ACC112 (cell line): ENCODE results near the gene TMEM92.

ENCODE experiments used
- H2AFZ ChIP-seq: fragments of 200-600 bp; sonication (generic); one replicate; pipeline ENCODE4 v1.6.0; 2017; ENCODE audit warnings: antibody characterized with exemption, low read length; ENCODE audit not compliant: unreplicated experiment
- H3K27ac ChIP-seq: fragments of 200-600 bp; sonication (generic); 2 replicates; pipeline ENCODE4 v1.5.1; 2014; ENCODE audit warnings: low read depth, mild to moderate bottlenecking, antibody characterized with exemption, low read length, moderate library complexity
- H3K27me3 ChIP-seq: fragments of 200-600 bp; sonication (generic); 2 replicates; pipeline ENCODE4 v1.6.1; 2014; ENCODE audit warnings: mild to moderate bottlenecking, antibody characterized with exemption, low read length, moderate library complexity, mixed read lengths; ENCODE audit not compliant: insufficient read depth
- H3K36me3 ChIP-seq: fragments of 200-600 bp; sonication (generic); 2 replicates; pipeline ENCODE4 v1.6.1; 2016; ENCODE audit warnings: mild to moderate bottlenecking, antibody characterized with exemption, low read length, moderate library complexity, mixed read lengths; ENCODE audit not compliant: insufficient read depth
- H3K4me1 ChIP-seq: fragments of 200-600 bp; sonication (generic); one replicate; pipeline ENCODE4 v1.6.1; 2016; ENCODE audit warnings: low read length, mixed read lengths; ENCODE audit not compliant: insufficient read depth, unreplicated experiment, control insufficient read depth
- H3K4me3 ChIP-seq: fragments of 200-600 bp; sonication (generic); 2 replicates; pipeline ENCODE4 v1.5.1; 2014; ENCODE audit warnings: mild to moderate bottlenecking, low read depth, low read length
- H3K79me2 ChIP-seq: fragments of 200-600 bp; sonication (generic); one replicate; pipeline ENCODE4 v1.6.0; 2016; ENCODE audit warnings: low read length; ENCODE audit not compliant: control insufficient read depth, unreplicated experiment, insufficient read depth

Gene TMEM92

DNA sequence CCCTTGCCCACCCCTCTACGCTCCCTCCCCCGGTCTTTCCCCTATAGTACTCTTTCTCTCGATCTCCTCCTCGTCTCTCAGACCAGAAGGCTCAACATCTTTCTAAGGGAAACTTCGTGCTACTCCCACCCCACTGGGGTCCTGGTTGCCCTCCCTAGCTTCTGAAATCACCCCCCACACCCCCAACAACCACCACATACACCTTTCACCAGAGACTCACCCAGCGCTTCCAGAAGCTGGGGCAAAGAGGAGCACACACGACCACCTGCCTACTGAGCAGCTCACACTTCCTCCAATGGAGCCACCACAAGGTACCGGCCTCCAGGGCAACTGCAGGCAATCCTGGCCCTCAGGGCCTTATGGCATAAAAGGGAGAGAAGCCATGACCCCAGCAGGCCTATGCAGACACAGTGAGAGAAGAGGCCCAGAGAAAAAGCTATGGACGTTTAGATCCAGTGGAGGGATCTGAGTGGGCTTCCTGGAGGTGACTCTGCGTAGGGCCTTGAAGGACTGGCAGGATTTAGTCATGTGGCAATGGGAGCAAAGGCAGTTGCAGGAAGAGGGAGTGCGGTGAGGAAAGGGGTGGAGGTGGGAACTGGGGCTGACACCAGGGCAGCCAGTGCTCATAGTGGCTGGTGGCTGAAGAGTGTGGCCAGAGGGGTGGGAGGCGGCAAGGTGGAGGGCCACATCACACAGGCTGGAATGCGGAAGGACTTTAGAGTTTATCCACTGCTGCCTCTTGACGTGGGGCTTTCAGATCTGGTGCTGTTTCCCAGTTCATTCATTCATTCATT lies 12.1 kb upstream of the TMEM92 start:
- no peaks in the 10 kb centered on the region for H3K36me3 ChIP-seq
- H3K79me2 ChIP-seq, result no peaks in the 10 kb centered on the region
- no peak overlapping the region for H2AFZ ChIP-seq
- peaks cover 36% of the 10 kb centered on the region for H3K4me1 ChIP-seq
- H3K27me3 ChIP-seq, result no peaks in the 10 kb centered on the region
- H3K4me3 ChIP-seq, result no peak overlapping the region
- H3K27ac ChIP-seq, result no peak overlapping the region

GRCh38 chr17:50263331-50264262 lies 10.7 kb upstream of the TMEM92 start:
- Histone ChIP-seq H3K36me3 (no peaks in the 10 kb centered on the region), H2AFZ (no peak overlapping the region), H3K27ac (no peak overlapping the region), H3K27me3 (no peaks in the 10 kb centered on the region), H3K4me3 (no peak overlapping the region), H3K4me1 (peaks cover 46% of the 10 kb centered on the region), H3K79me2 (no peaks in the 10 kb centered on the region)

- Histone ChIP-seq H3K4me1 (peaks cover 48% of the 10 kb centered on the region), H2AFZ (no peak overlapping the region), H3K4me3 (no peak overlapping the region), H3K27me3 (no peaks in the 10 kb centered on the region), H3K36me3 (no peaks in the 10 kb centered on the region), H3K79me2 (peaks cover under 1% of the 10 kb centered on the region), H3K27ac (no peak overlapping the region)
These were observed 9.8 kb upstream of the TMEM92 start for GRCh38 chr17:50264263-50265113.

DNA sequence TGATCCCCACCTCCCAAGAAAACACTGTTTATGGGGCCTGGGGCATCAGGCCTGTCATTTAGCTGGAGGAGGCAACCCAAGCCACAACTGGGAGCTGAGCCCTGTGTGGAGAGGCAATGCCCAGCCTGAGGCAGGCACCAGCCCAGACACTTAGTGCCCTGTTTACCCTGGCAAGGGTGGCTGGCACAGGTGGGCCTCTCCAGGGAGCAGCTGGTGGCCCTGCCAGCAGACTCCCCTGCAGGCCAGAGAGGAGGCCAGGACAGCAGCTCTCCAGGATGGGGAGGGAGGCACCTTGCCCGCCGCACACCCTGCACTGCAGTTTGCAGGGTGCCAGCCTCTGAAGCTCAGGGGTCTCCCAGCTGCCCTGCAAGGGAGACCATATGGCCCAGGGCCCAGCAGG lies 9.1 kb upstream of the TMEM92 start:
- no peak overlapping the region for H3K27ac ChIP-seq
- peaks cover 53% of the 10 kb centered on the region for H3K4me1 ChIP-seq
- H3K36me3 ChIP-seq, result no peaks in the 10 kb centered on the region
- H3K4me3 ChIP-seq, result no peak overlapping the region
- H3K79me2 ChIP-seq, result peaks cover 5% of the 10 kb centered on the region
- no peaks in the 10 kb centered on the region for H3K27me3 ChIP-seq
- H2AFZ ChIP-seq, result no peak overlapping the region

DNA sequence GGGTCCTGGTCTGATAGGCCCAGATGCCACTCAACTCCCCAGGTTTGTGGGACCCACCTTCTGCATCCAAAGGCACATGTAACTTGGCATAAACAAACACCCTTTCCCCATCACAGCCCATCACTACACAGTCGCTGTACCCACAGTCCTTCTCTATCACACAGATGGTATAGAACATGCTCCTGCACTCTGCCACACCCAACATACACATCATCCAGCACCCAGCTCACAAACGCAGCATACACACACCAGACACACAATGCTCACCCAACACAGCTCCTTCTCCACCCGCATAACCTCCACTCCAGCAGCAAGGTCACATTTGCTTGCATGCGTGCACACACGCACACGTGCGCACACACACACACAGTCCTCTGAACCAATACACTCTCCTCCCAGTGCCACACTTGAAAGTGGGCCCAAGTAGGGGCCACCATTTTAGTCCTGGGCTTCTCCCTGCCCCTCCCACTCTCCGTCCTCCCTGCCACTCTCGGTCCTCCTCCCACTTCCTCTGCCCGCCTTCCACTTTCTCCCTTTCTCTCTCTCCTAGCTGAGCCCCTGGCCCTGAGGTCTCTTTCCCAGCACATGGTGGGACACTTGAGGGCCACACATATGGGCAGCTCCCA lies 8.5 kb upstream of the TMEM92 start:
- H3K27ac ChIP-seq, result no peak overlapping the region
- peaks cover 59% of the 10 kb centered on the region for H3K4me1 ChIP-seq
- H3K4me3 ChIP-seq, result peak overlapping the region; percentile 65; the same call in 1 of the 2 replicates
- peaks cover 5% of the 10 kb centered on the region for H3K79me2 ChIP-seq
- no peaks in the 10 kb centered on the region for H3K27me3 ChIP-seq
- no peak overlapping the region for H2AFZ ChIP-seq
- H3K36me3 ChIP-seq, result no peaks in the 10 kb centered on the region

GRCh38 chr17:50266384-50267073 lies 7.7 kb upstream of the TMEM92 start:
- H3K4me1 ChIP-seq, result peaks cover 66% of the 10 kb centered on the region
- peak overlapping the region; percentile 65 for H3K4me3 ChIP-seq
- no peaks in the 10 kb centered on the region for H3K27me3 ChIP-seq
- H2AFZ ChIP-seq, result no peak overlapping the region
- peaks cover 5% of the 10 kb centered on the region for H3K79me2 ChIP-seq
- no peaks in the 10 kb centered on the region for H3K36me3 ChIP-seq
- peak overlapping the region; percentile 18; the same call in 1 of the 2 replicates for H3K27ac ChIP-seq

- H3K27ac ChIP-seq, result peak overlapping the region; percentile 18; the same call in 1 of the 2 replicates
- H3K79me2 ChIP-seq, result peaks cover 5% of the 10 kb centered on the region
- H3K36me3 ChIP-seq, result no peaks in the 10 kb centered on the region
- H3K27me3 ChIP-seq, result no peaks in the 10 kb centered on the region
- H3K4me3 ChIP-seq, result peak overlapping the region; percentile 65
- H3K4me1 ChIP-seq, result peaks cover 71% of the 10 kb centered on the region
- no peak overlapping the region for H2AFZ ChIP-seq
These were observed 7.0 kb upstream of the TMEM92 start for GRCh38 chr17:50267074-50267841.

DNA sequence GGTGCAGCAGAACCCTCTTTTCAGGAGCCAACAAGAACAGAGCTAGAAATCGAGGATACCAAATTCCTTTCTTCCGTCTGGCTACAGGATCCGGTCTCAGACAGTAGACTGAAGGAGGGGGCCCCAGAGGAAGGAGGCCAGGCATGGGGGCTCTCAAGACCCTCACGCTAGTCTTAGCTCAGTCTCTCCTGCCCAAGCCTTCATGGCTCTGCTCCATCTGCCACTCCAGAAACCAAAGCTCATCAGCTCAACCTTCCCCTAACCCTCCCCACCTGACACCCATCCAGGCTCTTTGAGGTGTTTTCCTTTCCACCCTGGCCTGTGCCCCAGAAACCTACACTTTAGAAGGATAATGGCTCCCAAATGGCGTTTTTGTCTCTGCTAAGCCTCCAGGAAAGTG lies 6.2 kb upstream of the TMEM92 start:
- Histone ChIP-seq H3K4me1 (peaks cover 75% of the 10 kb centered on the region), H3K4me3 (no peak overlapping the region), H2AFZ (no peak overlapping the region), H3K27ac (no peak overlapping the region), H3K27me3 (no peaks in the 10 kb centered on the region), H3K36me3 (no peaks in the 10 kb centered on the region), H3K79me2 (peaks cover 5% of the 10 kb centered on the region)

- Histone ChIP-seq H3K27me3 (no peaks in the 10 kb centered on the region), H3K36me3 (no peaks in the 10 kb centered on the region), H3K4me3 (no peak overlapping the region), H3K4me1 (peaks cover 72% of the 10 kb centered on the region), H3K27ac (no peak overlapping the region), H2AFZ (no peak overlapping the region), H3K79me2 (peaks cover 5% of the 10 kb centered on the region)
These were observed 5.5 kb upstream of the TMEM92 start for GRCh38 chr17:50268743-50269275.
